Measurements from ENCODE around the gene VAX1. TPM values are rescaled to one million over a fixed set of nuclear protein-coding genes. Genes with fewer than 3 reads are reported as not detected.

VAX1 gene
- total and polyA plus RNA-seq, 2 experiments from 2014 or later, result not detected

DNA sequence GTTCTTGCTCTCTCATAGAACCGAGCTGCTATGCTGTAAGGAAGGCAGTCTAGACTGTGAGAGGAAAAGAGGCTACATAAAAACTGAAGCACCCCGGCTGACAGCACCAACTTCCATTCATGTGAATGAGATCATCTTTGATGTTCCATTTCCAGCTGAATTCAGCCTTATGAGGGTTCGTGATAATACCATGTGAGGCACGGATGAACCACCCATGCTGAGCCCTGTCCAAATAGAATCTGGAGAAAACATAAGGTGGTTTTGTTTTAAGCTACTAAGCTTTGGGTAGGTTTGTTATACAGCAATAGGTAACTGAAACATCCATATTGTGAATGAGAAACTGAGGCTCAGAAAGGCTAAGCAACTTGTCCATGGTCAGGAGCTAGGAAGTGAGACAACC is 6.9 kb upstream of the VAX1 start:
- Histone ChIP-seq H4K20me1 (ENCODE audit: insufficient read depth, poor library complexity, severe bottlenecking) (no peaks in the 10 kb centered on the region), H3K27me3 (peaks cover 95% of the 10 kb centered on the region), H2AFZ (no peak overlapping the region), H3K9me3 (ENCODE audit: low read depth) (peaks cover 6% of the 10 kb centered on the region), H3K4me2 (no peak overlapping the region), H3K36me3 (replicated peaks; ENCODE audit: insufficient read depth, low read depth) (no peaks in the 10 kb centered on the region), H3K79me2 (no peaks in the 10 kb centered on the region), H3K27ac (no peak overlapping the region), H3K9me2 (replicated peaks; ENCODE audit: insufficient read depth) (no peaks in the 10 kb centered on the region), H3K4me3 (no peak overlapping the region), H3K4me1 (ENCODE audit: insufficient read depth) (no peaks in the 10 kb centered on the region)
- DNase-seq (ENCODE audit: low spot score), result no peak
- no peak for TF ChIP-seq EZH2phosphoT487 (IDR thresholded peaks at IDR 0.05; ENCODE audit: low read depth, severe bottlenecking, unreplicated experiment)
- TF ChIP-seq, protein P1, sequence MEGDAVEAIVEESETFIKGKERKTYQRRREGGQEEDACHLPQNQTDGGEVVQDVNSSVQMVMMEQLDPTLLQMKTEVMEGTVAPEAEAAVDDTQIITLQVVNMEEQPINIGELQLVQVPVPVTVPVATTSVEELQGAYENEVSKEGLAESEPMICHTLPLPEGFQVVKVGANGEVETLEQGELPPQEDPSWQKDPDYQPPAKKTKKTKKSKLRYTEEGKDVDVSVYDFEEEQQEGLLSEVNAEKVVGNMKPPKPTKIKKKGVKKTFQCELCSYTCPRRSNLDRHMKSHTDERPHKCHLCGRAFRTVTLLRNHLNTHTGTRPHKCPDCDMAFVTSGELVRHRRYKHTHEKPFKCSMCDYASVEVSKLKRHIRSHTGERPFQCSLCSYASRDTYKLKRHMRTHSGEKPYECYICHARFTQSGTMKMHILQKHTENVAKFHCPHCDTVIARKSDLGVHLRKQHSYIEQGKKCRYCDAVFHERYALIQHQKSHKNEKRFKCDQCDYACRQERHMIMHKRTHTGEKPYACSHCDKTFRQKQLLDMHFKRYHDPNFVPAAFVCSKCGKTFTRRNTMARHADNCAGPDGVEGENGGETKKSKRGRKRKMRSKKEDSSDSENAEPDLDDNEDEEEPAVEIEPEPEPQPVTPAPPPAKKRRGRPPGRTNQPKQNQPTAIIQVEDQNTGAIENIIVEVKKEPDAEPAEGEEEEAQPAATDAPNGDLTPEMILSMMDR (IDR thresholded peaks at IDR 0.05; ENCODE audit: poor library complexity), result no peak
- TF ChIP-seq EZH2 (IDR thresholded peaks at IDR 0.05; ENCODE audit: borderline replicate concordance), result no peak
- WGBS (ENCODE audit: low lambda C conversion rate, missing lambda C conversion rate), result 93% methylated on average over 4 of the region's 4 CpGs

DNA sequence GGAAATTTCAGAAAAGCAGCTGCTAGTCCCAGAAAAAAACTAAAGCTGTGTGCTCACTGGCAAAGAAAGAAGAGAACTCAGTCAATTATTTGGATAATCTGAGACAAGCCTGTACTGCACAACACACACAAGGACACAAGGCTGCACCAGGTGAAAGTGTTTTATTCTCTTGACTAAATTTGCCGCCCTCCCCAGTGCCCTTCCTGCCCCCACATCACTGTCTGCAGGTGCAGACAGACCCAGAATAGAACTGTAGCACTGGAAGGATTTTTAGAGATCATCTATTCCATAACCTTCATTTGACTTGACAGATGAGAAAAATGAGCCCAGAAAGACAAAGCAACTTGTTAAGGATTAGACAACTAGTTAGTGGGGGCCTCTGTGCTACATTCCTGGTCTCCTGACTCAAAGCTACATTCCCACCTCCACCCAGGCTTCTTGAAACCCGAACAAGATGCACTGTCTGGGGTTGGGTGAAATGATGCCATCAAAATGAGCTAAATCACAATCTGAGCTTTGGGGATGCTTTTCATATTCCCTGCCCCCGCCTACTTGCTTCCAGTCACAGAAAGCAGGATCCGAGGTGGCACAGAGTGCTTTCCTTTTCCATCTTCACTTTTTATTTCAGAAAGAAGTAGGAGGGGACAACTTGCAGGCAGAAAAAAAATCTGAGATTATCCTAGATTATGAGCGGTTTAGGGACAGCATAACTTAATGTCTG is 5.2 kb upstream of the VAX1 start:
- no peak for DNase-seq (ENCODE audit: low spot score)
- TF ChIP-seq EZH2phosphoT487 (IDR thresholded peaks at IDR 0.05; ENCODE audit: low read depth, severe bottlenecking, unreplicated experiment) (no peak), EZH2 (IDR thresholded peaks at IDR 0.05; ENCODE audit: borderline replicate concordance) (no peak)
- TF ChIP-seq, protein P1 (IDR thresholded peaks at IDR 0.05; ENCODE audit: poor library complexity), result no peak
- H3K36me3 ChIP-seq (replicated peaks; ENCODE audit: insufficient read depth, low read depth), result no peaks in the 10 kb centered on the region
- H3K4me3 ChIP-seq, result no peak overlapping the region
- no peak overlapping the region for H2AFZ ChIP-seq
- H3K4me2 ChIP-seq, result no peak overlapping the region
- peaks cover 6% of the 10 kb centered on the region for H3K9me3 ChIP-seq (ENCODE audit: low read depth)
- 54% methylated on average over 5 of the region's 5 CpGs for WGBS (ENCODE audit: low lambda C conversion rate, missing lambda C conversion rate)
- no peak overlapping the region for H3K27ac ChIP-seq
- no peaks in the 10 kb centered on the region for H3K79me2 ChIP-seq
- peaks cover 94% of the 10 kb centered on the region for H3K27me3 ChIP-seq
- H4K20me1 ChIP-seq (ENCODE audit: insufficient read depth, poor library complexity, severe bottlenecking), result no peaks in the 10 kb centered on the region
- no peaks in the 10 kb centered on the region for H3K9me2 ChIP-seq (replicated peaks; ENCODE audit: insufficient read depth)
- peaks cover 3% of the 10 kb centered on the region for H3K4me1 ChIP-seq (ENCODE audit: insufficient read depth)

DNA sequence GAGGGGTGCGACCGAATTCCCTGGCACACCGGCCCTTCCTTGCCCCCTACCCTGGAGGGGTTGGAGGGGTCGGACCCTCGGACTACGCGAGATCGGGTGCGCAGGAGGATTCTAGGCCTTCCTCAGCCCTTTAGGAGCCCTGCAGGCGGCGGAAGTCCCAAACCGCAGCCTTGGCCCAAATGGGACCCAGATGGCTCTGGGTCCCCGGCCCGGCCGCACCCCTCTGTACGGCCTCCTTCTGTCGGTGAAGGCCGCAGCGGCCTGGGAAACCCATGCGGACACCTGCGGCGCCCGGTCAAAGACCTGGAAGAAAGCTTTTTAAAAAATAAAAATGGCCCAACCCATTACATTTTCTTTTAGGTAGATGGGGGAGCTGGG is 2.4 kb upstream of the VAX1 start:
- H3K9me3 ChIP-seq (ENCODE audit: low read depth), result peaks cover 6% of the 10 kb centered on the region
- no peak overlapping the region for H2AFZ ChIP-seq
- H3K4me2 ChIP-seq, result no peak overlapping the region
- DNase-seq (ENCODE audit: low spot score), result no peak
- H3K9me2 ChIP-seq (replicated peaks; ENCODE audit: insufficient read depth), result no peaks in the 10 kb centered on the region
- H3K4me3 ChIP-seq, result no peak overlapping the region
- peaks cover 18% of the 10 kb centered on the region for H3K4me1 ChIP-seq (ENCODE audit: insufficient read depth)
- H4K20me1 ChIP-seq (ENCODE audit: insufficient read depth, poor library complexity, severe bottlenecking), result no peaks in the 10 kb centered on the region
- no peak overlapping the region for H3K27ac ChIP-seq
- H3K27me3 ChIP-seq, result peaks cover 98% of the 10 kb centered on the region
- 5% methylated on average over 22 of the region's 23 CpGs for WGBS (ENCODE audit: low lambda C conversion rate, missing lambda C conversion rate)
- TF ChIP-seq EZH2 (IDR thresholded peaks at IDR 0.05; ENCODE audit: borderline replicate concordance), result peak; percentile 58
- TF ChIP-seq, protein P1 (IDR thresholded peaks at IDR 0.05; ENCODE audit: poor library complexity), result no peak
- no peaks in the 10 kb centered on the region for H3K79me2 ChIP-seq
- no peaks in the 10 kb centered on the region for H3K36me3 ChIP-seq (replicated peaks; ENCODE audit: insufficient read depth, low read depth)

Data from hepatocyte (in vitro differentiated cells).